Renal pelvis (tissue), 4 donors: ENCODE measurements around the gene AKR7A3. TPM values are rescaled to one million over a fixed set of nuclear protein-coding genes. Genes with fewer than 3 reads are reported as not detected.
"Not testable (repeated sequence)": the region's sequence is repeated elsewhere in the genome, so short reads cannot be mapped to it uniquely, and the experiment has no call there.

ENCODE experiments used
- DNase-seq: peaks from one replicate; pipeline ENCODE4 v3.0.0-alpha.2; 2013
- polyA plus RNA-seq, 3 donors: library from polyadenylated mRNA; unstranded; fragments of 120-200 nt; gene quantifications; one replicate each; pipeline ENCODE4 v1.2.1, GENCODE V29; 2013; ENCODE audit not compliant: insufficient read length in 3 of 3

The AKR7A3 gene
- polyA plus RNA-seq, 3 donors, result 1.4 to 3.6 (median 2.8) TPM

GRCh38 chr1:19321071-19321470, 32.5 kb upstream of the AKR7A3 start:
- no peak for DNase-seq

- no peak for DNase-seq
These were observed 30.6 kb upstream of the AKR7A3 start for GRCh38 chr1:19319196-19319595.

- DNase-seq, result no peak
These were observed 28.7 kb upstream of the AKR7A3 start for GRCh38 chr1:19317126-19317910.

GRCh38 chr1:19315378-19316198, 27.0 kb upstream of the AKR7A3 start:
- no peak for DNase-seq

GRCh38 chr1:19313961-19314882, 25.7 kb upstream of the AKR7A3 start:
- no peak for DNase-seq

GRCh38 chr1:19313636-19313959, 25.0 kb upstream of the AKR7A3 start:
- DNase-seq, result no peak

GRCh38 chr1:19312782-19313635, 24.4 kb upstream of the AKR7A3 start:
- no peak for DNase-seq

GRCh38 chr1:19311931-19312781, 23.6 kb upstream of the AKR7A3 start, which contains the start of the genes AKR7A2 and SLC66A1:
AKR7A2 (minus strand) TSS chr1:19312144; CDS start chr1:19312124, 20 bp downstream.
SLC66A1 (plus strand) TSS chr1:19312326; CDS start chr1:19317678, 5,352 bp downstream.
- DNase-seq, result peak; percentile 92

GRCh38 chr1:19311503-19311930, 22.9 kb upstream of the AKR7A3 start:
- no peak for DNase-seq

- DNase-seq, result no peak
These were observed 22.3 kb upstream of the AKR7A3 start for GRCh38 chr1:19310720-19311502.

GRCh38 chr1:19310061-19310460, 21.5 kb upstream of the AKR7A3 start:
- DNase-seq, result no peak

- DNase-seq, result no peak
These were observed 20.7 kb upstream of the AKR7A3 start for GRCh38 chr1:19309123-19309813.

GRCh38 chr1:19308509-19308907, 19.9 kb upstream of the AKR7A3 start:
- no peak for DNase-seq

- DNase-seq, result no peak
These were observed 19.4 kb upstream of the AKR7A3 start for GRCh38 chr1:19307794-19308508.

- no peak for DNase-seq
These were observed 18.4 kb upstream of the AKR7A3 start for GRCh38 chr1:19306941-19307340.

- no peak for DNase-seq
These were observed 17.3 kb upstream of the AKR7A3 start for GRCh38 chr1:19305880-19306279.

- DNase-seq, result not testable (repeated sequence)
These were observed 15.5 kb upstream of the AKR7A3 start for GRCh38 chr1:19304081-19304480.

- DNase-seq, result no peak
These were observed 11.6 kb upstream of the AKR7A3 start for GRCh38 chr1:19300211-19300610.
